Uterus (tissue), 2 donors: Measurements from ENCODE around the gene CFAP73.

Source experiments
- POLR2A ChIP-seq, 2 donors: fragments of 450-650 bp; IDR thresholded peaks; one replicate each; pipeline ENCODE4 v1.6.1; 2016; ENCODE audit warnings: antibody characterized with exemption in 2 of 2, mild to moderate bottlenecking in 1 of 2, moderate library complexity in 1 of 2
- TF ChIP-seq, protein P1 (sequence below), 4 experiments: fragments of 200-600 bp in 2 of 4; fragments of 450-650 bp in 2 of 4; sonication (generic) in 2 of 4; IDR thresholded peaks; one replicate each; pipeline ENCODE4 v1.5.1; 2016 to 2019; ENCODE audit warnings: antibody characterized with exemption in 4 of 4, mild to moderate bottlenecking in 2 of 4, moderate library complexity in 1 of 4

DNA sequence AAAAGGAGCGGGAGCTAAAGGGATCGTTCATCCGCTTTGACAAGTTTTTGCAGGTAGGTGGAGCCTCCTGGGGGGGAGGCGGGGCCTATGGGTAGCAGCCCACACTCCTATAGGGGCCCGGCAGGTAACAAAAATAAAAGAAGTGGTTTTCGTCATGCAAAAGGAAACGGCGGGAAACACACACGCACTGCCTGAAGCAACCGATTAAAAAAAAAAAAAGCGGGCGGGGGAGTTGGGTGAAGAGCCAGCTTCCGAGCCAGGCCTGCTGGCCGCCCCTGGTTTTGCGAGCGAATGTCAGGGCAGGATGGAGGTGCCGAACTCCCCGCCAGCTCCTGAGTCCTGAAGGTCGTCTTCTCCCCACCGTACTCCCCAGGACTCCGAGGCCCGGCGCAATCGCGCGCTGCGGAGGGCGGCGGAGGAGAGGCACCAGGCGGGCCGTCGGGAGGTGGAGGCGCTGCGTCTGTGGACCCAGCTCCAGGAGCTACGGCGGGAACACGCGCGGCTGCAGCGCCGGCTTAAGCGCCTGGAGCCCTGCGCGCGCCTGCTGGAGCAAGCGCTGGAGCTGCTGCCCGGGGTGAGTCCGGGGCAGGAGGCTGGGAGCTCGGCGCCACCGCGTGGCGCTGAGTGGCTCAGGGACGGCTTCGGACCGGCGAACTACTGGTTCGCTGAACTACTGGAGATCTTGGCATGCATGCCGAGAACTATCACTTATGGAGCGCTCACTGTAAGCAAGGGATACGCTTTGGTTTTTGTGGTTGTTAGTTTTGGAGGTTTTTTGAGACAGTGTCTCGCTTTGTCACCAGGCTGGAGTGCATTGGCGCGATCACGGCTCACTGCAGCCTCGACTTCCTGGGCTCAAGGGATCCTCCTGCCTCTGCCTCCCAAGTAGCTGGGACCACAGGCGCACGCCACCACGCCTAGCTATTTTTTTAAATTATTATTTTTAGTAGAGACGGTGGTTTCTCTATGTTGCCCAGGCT is 3.6 kb downstream of the CFAP73 start:
- TF ChIP-seq, protein P1, sequence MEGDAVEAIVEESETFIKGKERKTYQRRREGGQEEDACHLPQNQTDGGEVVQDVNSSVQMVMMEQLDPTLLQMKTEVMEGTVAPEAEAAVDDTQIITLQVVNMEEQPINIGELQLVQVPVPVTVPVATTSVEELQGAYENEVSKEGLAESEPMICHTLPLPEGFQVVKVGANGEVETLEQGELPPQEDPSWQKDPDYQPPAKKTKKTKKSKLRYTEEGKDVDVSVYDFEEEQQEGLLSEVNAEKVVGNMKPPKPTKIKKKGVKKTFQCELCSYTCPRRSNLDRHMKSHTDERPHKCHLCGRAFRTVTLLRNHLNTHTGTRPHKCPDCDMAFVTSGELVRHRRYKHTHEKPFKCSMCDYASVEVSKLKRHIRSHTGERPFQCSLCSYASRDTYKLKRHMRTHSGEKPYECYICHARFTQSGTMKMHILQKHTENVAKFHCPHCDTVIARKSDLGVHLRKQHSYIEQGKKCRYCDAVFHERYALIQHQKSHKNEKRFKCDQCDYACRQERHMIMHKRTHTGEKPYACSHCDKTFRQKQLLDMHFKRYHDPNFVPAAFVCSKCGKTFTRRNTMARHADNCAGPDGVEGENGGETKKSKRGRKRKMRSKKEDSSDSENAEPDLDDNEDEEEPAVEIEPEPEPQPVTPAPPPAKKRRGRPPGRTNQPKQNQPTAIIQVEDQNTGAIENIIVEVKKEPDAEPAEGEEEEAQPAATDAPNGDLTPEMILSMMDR (IDR thresholded peaks at IDR 0.05) = peak in 2 of 4 experiments; percentile 12 to 38
- no peak for TF ChIP-seq POLR2A (IDR thresholded peaks at IDR 0.05)
